ENCODE data around the gene ACSM3. TPM values are rescaled to one million over a fixed set of nuclear protein-coding genes. Genes with fewer than 3 reads are reported as not detected.

ACSM3 gene
- total and polyA plus RNA-seq, 2 experiments from 2014 or later: 5.7 to 8.7 TPM

Small RNA genes within 50 kb of the gene (small RNA-seq; reads per million reads assigned to genes)
- not detected for gene RF00618 (ENCODE audit: low replicate concordance)
- gene RNU6-944P (ENCODE audit: low replicate concordance): 0.10 reads per million

Other genes starting within 250 kb of the ACSM3 start
- gene ACSM2B, start 187.6 kb upstream of the ACSM3 start, total RNA-seq (2014; rRNA removed; shearing (Covaris generic)): not detected in 2 replicates
- gene ACSM2B, start 187.6 kb upstream of the ACSM3 start, polyA plus RNA-seq (2016; fragmentation: Nextera tagmentation; extraction: Ambion mirVana): not detected in 2 replicates
- gene ACSM1, start 66.3 kb upstream of the ACSM3 start, total RNA-seq (2014; rRNA removed; shearing (Covaris generic)): 0.38 and 1.4 TPM in 2 replicates
- 0.26 and 0.34 TPM in 2 replicates for gene ACSM1, start 66.3 kb upstream of the ACSM3 start, polyA plus RNA-seq (2016; fragmentation: Nextera tagmentation; extraction: Ambion mirVana)
- 88.0 and 93.0 TPM in 2 replicates for gene THUMPD1, start 22.2 kb upstream of the ACSM3 start, total RNA-seq (2014; rRNA removed; shearing (Covaris generic))
- 32.9 and 44.6 TPM in 2 replicates for gene THUMPD1, start 22.2 kb upstream of the ACSM3 start, polyA plus RNA-seq (2016; fragmentation: Nextera tagmentation; extraction: Ambion mirVana)
- gene ERI2, start 42.5 kb downstream of the ACSM3 start, total RNA-seq (2014; rRNA removed; shearing (Covaris generic)): 14.0 and 19.5 TPM in 2 replicates
- gene ERI2, start 42.5 kb downstream of the ACSM3 start, polyA plus RNA-seq (2016; fragmentation: Nextera tagmentation; extraction: Ambion mirVana): 4.2 and 7.2 TPM in 2 replicates
- gene REXO5, start 42.5 kb downstream of the ACSM3 start, total RNA-seq (2014; rRNA removed; shearing (Covaris generic)): 5.9 and 6.9 TPM in 2 replicates
- 5.4 and 6.5 TPM in 2 replicates for gene REXO5, start 42.5 kb downstream of the ACSM3 start, polyA plus RNA-seq (2016; fragmentation: Nextera tagmentation; extraction: Ambion mirVana)
- 13.7 and 16.0 TPM in 2 replicates for gene DCUN1D3, start 136.3 kb downstream of the ACSM3 start, total RNA-seq (2014; rRNA removed; shearing (Covaris generic))
- gene DCUN1D3, start 136.3 kb downstream of the ACSM3 start, polyA plus RNA-seq (2016; fragmentation: Nextera tagmentation; extraction: Ambion mirVana): 8.0 and 8.5 TPM in 2 replicates
- gene LYRM1, start 136.8 kb downstream of the ACSM3 start, total RNA-seq (2014; rRNA removed; shearing (Covaris generic)): 18.7 and 19.4 TPM in 2 replicates
- 24.8 and 24.9 TPM in 2 replicates for gene LYRM1, start 136.8 kb downstream of the ACSM3 start, polyA plus RNA-seq (2016; fragmentation: Nextera tagmentation; extraction: Ambion mirVana)